ENCODE data around the gene BAZ1B. TPM values are rescaled to one million over a fixed set of nuclear protein-coding genes. Genes with fewer than 3 reads are reported as not detected.

Gene BAZ1B
- total and polyA plus RNA-seq, 9 of the 15 experiments (the other 6 are each of a cell fraction or from before 2014, with no cell fraction given), result 15.0 to 134 (median 79.5) TPM

DNA sequence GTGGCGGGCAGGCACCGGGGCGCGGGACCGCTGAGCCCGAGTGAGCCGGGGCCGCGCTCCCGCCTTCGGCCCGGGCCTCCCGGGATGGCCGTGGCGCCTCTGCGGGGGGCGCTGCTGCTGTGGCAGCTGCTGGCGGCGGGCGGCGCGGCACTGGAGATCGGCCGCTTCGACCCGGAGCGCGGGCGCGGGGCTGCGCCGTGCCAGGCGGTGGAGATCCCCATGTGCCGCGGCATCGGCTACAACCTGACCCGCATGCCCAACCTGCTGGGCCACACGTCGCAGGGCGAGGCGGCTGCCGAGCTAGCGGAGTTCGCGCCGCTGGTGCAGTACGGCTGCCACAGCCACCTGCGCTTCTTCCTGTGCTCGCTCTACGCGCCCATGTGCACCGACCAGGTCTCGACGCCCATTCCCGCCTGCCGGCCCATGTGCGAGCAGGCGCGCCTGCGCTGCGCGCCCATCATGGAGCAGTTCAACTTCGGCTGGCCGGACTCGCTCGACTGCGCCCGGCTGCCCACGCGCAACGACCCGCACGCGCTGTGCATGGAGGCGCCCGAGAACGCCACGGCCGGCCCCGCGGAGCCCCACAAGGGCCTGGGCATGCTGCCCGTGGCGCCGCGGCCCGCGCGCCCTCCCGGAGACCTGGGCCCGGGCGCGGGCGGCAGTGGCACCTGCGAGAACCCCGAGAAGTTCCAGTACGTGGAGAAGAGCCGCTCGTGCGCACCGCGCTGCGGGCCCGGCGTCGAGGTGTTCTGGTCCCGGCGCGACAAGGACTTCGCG lies 88.0 kb downstream of the BAZ1B start (continued):
- TF ChIP-seq, protein P1, sequence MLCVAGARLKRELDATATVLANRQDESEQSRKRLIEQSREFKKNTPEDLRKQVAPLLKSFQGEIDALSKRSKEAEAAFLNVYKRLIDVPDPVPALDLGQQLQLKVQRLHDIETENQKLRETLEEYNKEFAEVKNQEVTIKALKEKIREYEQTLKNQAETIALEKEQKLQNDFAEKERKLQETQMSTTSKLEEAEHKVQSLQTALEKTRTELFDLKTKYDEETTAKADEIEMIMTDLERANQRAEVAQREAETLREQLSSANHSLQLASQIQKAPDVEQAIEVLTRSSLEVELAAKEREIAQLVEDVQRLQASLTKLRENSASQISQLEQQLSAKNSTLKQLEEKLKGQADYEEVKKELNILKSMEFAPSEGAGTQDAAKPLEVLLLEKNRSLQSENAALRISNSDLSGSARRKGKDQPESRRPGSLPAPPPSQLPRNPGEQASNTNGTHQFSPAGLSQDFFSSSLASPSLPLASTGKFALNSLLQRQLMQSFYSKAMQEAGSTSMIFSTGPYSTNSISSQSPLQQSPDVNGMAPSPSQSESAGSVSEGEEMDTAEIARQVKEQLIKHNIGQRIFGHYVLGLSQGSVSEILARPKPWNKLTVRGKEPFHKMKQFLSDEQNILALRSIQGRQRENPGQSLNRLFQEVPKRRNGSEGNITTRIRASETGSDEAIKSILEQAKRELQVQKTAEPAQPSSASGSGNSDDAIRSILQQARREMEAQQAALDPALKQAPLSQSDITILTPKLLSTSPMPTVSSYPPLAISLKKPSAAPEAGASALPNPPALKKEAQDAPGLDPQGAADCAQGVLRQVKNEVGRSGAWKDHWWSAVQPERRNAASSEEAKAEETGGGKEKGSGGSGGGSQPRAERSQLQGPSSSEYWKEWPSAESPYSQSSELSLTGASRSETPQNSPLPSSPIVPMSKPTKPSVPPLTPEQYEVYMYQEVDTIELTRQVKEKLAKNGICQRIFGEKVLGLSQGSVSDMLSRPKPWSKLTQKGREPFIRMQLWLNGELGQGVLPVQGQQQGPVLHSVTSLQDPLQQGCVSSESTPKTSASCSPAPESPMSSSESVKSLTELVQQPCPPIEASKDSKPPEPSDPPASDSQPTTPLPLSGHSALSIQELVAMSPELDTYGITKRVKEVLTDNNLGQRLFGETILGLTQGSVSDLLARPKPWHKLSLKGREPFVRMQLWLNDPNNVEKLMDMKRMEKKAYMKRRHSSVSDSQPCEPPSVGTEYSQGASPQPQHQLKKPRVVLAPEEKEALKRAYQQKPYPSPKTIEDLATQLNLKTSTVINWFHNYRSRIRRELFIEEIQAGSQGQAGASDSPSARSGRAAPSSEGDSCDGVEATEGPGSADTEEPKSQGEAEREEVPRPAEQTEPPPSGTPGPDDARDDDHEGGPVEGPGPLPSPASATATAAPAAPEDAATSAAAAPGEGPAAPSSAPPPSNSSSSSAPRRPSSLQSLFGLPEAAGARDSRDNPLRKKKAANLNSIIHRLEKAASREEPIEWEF (CRISPR knock-in tag; IDR thresholded peaks at IDR 0.05), result no peak
- TF ChIP-seq, protein P2, sequence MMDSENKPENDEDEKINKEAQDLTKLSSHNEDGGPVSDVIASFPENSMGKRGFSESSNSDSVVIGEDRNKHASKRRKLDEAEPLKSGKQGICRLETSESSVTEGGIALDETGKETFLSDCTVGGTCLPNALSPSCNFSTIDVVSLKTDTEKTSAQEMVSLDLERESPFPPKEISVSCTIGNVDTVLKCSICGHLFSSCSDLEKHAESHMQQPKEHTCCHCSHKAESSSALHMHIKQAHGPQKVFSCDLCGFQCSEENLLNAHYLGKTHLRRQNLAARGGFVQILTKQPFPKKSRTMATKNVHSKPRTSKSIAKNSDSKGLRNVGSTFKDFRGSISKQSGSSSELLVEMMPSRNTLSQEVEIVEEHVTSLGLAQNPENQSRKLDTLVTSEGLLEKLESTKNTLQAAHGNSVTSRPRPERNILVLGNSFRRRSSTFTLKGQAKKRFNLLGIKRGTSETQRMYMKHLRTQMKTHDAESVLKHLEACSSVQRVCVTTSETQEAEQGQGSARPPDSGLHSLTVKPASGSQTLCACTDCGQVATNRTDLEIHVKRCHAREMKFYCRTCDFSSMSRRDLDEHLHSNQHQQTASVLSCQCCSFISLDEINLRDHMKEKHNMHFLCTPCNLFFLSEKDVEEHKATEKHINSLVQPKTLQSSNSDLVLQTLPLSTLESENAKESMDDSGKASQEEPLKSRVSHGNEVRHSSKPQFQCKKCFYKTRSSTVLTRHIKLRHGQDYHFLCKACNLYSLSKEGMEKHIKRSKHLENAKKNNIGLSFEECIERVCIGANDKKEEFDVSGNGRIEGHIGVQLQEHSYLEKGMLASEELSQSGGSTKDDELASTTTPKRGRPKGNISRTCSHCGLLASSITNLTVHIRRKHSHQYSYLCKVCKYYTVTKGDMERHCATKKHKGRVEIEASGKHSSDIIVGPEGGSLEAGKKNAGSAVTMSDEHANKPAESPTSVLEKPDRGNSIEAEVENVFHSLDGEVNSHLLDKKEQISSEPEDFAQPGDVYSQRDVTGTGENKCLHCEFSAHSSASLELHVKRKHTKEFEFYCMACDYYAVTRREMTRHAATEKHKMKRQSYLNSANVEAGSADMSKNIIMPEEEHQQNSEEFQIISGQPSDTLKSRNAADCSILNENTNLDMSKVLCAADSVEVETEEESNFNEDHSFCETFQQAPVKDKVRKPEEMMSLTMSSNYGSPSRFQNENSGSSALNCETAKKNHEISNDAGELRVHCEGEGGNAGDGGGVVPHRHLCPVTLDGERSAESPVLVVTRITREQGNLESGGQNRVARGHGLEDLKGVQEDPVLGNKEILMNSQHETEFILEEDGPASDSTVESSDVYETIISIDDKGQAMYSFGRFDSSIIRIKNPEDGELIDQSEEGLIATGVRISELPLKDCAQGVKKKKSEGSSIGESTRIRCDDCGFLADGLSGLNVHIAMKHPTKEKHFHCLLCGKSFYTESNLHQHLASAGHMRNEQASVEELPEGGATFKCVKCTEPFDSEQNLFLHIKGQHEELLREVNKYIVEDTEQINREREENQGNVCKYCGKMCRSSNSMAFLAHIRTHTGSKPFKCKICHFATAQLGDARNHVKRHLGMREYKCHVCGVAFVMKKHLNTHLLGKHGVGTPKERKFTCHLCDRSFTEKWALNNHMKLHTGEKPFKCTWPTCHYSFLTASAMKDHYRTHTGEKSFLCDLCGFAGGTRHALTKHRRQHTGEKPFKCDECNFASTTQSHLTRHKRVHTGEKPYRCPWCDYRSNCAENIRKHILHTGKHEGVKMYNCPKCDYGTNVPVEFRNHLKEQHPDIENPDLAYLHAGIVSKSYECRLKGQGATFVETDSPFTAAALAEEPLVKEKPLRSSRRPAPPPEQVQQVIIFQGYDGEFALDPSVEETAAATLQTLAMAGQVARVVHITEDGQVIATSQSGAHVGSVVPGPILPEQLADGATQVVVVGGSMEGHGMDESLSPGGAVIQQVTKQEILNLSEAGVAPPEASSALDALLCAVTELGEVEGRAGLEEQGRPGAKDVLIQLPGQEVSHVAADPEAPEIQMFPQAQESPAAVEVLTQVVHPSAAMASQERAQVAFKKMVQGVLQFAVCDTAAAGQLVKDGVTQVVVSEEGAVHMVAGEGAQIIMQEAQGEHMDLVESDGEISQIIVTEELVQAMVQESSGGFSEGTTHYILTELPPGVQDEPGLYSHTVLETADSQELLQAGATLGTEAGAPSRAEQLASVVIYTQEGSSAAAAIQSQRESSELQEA (IDR thresholded peaks at IDR 0.05; ENCODE audit: low read depth), result no peak
- TF ChIP-seq PRPF4 (IDR thresholded peaks at IDR 0.05; ENCODE audit: insufficient read depth, low read depth, low read length, poor library complexity, severe bottlenecking), result peak; percentile 43
